Measurements from ENCODE around the gene PTPRB.

The PTPRB gene

DNA sequence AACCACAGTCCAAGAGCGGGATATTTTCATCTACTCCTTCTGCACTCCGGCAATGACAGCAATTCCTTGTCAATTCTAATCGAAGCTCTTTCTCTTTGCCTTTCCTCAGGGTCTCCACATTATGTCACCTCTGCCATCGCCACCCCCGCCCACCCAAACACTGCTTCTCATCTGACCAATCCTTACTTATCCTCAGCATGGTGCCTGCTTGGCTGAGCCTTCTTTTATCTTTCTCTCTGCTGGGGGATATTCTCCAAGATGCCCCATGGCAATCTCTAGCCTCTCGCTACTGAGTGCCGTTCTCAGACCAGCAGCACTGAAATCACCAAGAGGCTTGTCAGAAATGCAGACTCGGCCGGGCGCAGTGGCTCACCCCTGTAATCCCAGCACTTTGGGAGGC is 100.6 kb downstream of the PTPRB start (continued):
- TF ChIP-seq, protein P1, sequence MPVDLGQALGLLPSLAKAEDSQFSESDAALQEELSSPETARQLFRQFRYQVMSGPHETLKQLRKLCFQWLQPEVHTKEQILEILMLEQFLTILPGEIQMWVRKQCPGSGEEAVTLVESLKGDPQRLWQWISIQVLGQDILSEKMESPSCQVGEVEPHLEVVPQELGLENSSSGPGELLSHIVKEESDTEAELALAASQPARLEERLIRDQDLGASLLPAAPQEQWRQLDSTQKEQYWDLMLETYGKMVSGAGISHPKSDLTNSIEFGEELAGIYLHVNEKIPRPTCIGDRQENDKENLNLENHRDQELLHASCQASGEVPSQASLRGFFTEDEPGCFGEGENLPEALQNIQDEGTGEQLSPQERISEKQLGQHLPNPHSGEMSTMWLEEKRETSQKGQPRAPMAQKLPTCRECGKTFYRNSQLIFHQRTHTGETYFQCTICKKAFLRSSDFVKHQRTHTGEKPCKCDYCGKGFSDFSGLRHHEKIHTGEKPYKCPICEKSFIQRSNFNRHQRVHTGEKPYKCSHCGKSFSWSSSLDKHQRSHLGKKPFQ (tag by site-specific recombination; IDR thresholded peaks at IDR 0.05) = no peak

DNA sequence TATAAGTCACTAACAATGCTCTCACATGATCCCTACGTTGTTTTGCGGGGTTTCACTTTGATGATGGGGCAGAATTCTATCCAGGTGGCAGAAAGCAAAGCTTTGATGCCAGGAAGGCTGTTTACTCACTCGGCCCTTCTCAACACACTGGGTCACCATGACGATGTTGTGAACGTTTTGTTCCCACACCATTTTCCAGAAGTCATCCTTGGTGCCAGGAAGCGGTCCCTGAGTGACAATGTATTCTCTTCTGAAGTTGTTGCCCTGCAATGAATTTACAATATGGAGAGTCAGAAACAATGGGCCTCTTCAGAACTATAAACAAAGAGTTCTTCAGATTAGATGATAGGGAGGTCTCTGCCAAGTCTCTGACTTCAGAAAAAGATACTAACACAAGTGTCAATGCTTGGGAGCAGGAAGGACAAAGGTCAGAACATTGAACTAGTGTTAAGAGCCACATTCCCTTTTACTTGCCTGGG is 101.3 kb downstream of the PTPRB start:
- POLR2A ChIA-PET = no interaction called here
- H3K4me3 ChIP-seq (ENCODE audit: low read depth, low read length) = no peak overlapping the region
- CTCF ChIA-PET = no interaction called here

More for the DNA sequence above, 101.3 kb downstream of the PTPRB start:
- Histone ChIP-seq H3K9me3 (ENCODE audit: control insufficient read depth, insufficient read depth, low read depth, low read length) (no peaks in the 10 kb centered on the region), H3K27ac (ENCODE audit: extremely low read depth, low read depth, low read length) (no peak overlapping the region), H3K4me1 (ENCODE audit: control insufficient read depth, insufficient read depth, low read length) (no peaks in the 10 kb centered on the region), H3K36me3 (ENCODE audit: control insufficient read depth in 2 of 2, insufficient read depth in 1 of 2, low read length in 2 of 2) (no peaks in the 10 kb centered on the region)
- TF ChIP-seq ZNF426 (tag by site-specific recombination; IDR thresholded peaks at IDR 0.05) (no peak), ZNF155 (tag by site-specific recombination; IDR thresholded peaks at IDR 0.05) (no peak), KLF1 (tag by site-specific recombination; IDR thresholded peaks at IDR 0.05) (no peak), SCRT2 (tag by site-specific recombination; IDR thresholded peaks at IDR 0.05) (no peak), ZNF747 (tag by site-specific recombination; IDR thresholded peaks at IDR 0.05) (no peak), ZNF792 (tag by site-specific recombination; IDR thresholded peaks at IDR 0.05) (no peak), SALL2 (tag by site-specific recombination; IDR thresholded peaks at IDR 0.05; ENCODE audit: borderline replicate concordance) (no peak), ZSCAN16 (tag by site-specific recombination; IDR thresholded peaks at IDR 0.05) (no peak), KLF7 (tag by site-specific recombination; IDR thresholded peaks at IDR 0.05; ENCODE audit: borderline replicate concordance) (no peak), HOXC10 (CRISPR knock-in tag; IDR thresholded peaks at IDR 0.05) (no peak), MEIS1 (CRISPR knock-in tag; IDR thresholded peaks at IDR 0.05; ENCODE audit: borderline replicate concordance) (no peak), ZFP3 (tag by site-specific recombination; IDR thresholded peaks at IDR 0.05; ENCODE audit: low read depth) (no peak), ZFP69B (tag by site-specific recombination; IDR thresholded peaks at IDR 0.05) (no peak), EGR2 (tag by site-specific recombination; IDR thresholded peaks at IDR 0.05; ENCODE audit: low read depth) (no peak), ZNF37A (tag by site-specific recombination; IDR thresholded peaks at IDR 0.05) (no peak)
- TF ChIP-seq, protein P2, sequence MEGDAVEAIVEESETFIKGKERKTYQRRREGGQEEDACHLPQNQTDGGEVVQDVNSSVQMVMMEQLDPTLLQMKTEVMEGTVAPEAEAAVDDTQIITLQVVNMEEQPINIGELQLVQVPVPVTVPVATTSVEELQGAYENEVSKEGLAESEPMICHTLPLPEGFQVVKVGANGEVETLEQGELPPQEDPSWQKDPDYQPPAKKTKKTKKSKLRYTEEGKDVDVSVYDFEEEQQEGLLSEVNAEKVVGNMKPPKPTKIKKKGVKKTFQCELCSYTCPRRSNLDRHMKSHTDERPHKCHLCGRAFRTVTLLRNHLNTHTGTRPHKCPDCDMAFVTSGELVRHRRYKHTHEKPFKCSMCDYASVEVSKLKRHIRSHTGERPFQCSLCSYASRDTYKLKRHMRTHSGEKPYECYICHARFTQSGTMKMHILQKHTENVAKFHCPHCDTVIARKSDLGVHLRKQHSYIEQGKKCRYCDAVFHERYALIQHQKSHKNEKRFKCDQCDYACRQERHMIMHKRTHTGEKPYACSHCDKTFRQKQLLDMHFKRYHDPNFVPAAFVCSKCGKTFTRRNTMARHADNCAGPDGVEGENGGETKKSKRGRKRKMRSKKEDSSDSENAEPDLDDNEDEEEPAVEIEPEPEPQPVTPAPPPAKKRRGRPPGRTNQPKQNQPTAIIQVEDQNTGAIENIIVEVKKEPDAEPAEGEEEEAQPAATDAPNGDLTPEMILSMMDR (tag by site-specific recombination; IDR thresholded peaks at IDR 0.05) = no peak
- TF ChIP-seq, protein P3, sequence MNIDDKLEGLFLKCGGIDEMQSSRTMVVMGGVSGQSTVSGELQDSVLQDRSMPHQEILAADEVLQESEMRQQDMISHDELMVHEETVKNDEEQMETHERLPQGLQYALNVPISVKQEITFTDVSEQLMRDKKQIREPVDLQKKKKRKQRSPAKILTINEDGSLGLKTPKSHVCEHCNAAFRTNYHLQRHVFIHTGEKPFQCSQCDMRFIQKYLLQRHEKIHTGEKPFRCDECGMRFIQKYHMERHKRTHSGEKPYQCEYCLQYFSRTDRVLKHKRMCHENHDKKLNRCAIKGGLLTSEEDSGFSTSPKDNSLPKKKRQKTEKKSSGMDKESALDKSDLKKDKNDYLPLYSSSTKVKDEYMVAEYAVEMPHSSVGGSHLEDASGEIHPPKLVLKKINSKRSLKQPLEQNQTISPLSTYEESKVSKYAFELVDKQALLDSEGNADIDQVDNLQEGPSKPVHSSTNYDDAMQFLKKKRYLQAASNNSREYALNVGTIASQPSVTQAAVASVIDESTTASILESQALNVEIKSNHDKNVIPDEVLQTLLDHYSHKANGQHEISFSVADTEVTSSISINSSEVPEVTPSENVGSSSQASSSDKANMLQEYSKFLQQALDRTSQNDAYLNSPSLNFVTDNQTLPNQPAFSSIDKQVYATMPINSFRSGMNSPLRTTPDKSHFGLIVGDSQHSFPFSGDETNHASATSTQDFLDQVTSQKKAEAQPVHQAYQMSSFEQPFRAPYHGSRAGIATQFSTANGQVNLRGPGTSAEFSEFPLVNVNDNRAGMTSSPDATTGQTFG (tag by site-specific recombination; IDR thresholded peaks at IDR 0.05; ENCODE audit: borderline replicate concordance) = no peak
- TF ChIP-seq, protein P4, sequence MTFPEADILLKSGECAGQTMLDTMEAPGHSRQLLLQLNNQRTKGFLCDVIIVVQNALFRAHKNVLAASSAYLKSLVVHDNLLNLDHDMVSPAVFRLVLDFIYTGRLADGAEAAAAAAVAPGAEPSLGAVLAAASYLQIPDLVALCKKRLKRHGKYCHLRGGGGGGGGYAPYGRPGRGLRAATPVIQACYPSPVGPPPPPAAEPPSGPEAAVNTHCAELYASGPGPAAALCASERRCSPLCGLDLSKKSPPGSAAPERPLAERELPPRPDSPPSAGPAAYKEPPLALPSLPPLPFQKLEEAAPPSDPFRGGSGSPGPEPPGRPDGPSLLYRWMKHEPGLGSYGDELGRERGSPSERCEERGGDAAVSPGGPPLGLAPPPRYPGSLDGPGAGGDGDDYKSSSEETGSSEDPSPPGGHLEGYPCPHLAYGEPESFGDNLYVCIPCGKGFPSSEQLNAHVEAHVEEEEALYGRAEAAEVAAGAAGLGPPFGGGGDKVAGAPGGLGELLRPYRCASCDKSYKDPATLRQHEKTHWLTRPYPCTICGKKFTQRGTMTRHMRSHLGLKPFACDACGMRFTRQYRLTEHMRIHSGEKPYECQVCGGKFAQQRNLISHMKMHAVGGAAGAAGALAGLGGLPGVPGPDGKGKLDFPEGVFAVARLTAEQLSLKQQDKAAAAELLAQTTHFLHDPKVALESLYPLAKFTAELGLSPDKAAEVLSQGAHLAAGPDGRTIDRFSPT (tag by site-specific recombination; IDR thresholded peaks at IDR 0.05) = no peak
- TF ChIP-seq, protein P5, sequence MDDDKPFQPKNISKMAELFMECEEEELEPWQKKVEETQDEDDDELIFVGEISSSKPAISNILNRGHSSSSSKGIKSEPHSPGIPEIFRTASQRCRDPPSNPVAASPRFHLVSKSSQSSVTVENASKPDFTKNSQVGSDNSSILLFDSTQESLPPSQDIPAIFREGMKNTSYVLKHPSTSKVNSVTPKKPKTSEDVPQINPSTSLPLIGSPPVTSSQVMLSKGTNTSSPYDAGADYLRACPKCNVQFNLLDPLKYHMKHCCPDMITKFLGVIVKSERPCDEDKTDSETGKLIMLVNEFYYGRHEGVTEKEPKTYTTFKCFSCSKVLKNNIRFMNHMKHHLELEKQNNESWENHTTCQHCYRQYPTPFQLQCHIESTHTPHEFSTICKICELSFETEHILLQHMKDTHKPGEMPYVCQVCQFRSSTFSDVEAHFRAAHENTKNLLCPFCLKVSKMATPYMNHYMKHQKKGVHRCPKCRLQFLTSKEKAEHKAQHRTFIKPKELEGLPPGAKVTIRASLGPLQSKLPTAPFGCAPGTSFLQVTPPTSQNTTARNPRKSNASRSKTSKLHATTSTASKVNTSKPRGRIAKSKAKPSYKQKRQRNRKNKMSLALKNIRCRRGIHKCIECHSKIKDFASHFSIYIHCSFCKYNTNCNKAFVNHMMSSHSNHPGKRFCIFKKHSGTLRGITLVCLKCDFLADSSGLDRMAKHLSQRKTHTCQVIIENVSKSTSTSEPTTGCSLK (tag by site-specific recombination; IDR thresholded peaks at IDR 0.05) = no peak
- TF ChIP-seq, protein P6, sequence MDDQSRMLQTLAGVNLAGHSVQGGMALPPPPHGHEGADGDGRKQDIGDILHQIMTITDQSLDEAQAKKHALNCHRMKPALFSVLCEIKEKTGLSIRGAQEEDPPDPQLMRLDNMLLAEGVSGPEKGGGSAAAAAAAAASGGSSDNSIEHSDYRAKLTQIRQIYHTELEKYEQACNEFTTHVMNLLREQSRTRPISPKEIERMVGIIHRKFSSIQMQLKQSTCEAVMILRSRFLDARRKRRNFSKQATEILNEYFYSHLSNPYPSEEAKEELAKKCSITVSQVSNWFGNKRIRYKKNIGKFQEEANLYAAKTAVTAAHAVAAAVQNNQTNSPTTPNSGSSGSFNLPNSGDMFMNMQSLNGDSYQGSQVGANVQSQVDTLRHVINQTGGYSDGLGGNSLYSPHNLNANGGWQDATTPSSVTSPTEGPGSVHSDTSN (CRISPR knock-in tag; IDR thresholded peaks at IDR 0.05) = no peak

Data from HEK293 (cell line).